K562 treated with DMSO at 1 percent for 48 hours (cell line): Measurements from ENCODE around the gene TP53RK. TPM values are rescaled to one million over a fixed set of nuclear protein-coding genes. Genes with fewer than 3 reads are reported as not detected.

Experiments
- total RNA-seq: library from RNA; unstranded; fragments of 300-600 nt; gene quantifications from 2 replicates; pipeline ENCODE4 v1.2.3, GENCODE V29; 2022; ENCODE audit warnings: low replicate concordance; ENCODE audit errors: extremely low read depth

TP53RK gene
- total RNA-seq: not detected in 2 replicates

DNA sequence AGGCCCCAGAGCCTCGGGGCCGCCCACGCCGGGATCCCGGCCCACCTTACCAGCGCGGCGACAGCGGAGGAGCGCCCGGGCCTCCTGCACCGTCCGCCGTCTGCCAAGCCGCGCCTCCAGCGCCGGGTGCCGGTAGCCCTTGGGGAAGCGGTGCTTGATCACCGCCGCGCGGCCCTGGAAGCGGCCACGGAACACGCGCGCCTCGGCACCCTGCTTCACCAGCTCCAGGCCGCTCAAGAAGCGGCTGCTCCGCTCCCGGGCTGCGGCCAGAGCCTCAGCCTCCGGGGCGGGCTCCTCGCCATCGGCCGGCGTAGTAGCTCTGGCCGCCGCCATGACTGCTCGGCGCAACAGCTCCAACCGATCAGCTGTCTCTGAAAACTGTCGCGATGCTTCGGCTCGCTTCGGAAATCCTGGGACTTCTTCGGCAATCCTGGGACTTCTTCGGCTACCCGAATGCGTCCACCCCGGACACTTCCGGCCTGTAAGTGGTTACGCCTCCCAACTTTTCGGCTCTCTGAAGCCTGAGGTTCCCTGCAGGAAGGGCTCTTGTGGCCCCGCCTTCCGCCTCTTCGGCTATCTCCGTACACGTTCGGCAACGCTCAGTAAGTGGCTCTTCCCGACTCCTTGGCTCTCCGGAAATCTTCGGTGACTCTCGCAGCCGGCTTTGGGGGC, at the start of gene TP53RK:
TSS of gene TP53RK (minus strand) at position 363 of the 672 bp plus-strand sequence. CDS start at position 333, 30 bp downstream.

DNA sequence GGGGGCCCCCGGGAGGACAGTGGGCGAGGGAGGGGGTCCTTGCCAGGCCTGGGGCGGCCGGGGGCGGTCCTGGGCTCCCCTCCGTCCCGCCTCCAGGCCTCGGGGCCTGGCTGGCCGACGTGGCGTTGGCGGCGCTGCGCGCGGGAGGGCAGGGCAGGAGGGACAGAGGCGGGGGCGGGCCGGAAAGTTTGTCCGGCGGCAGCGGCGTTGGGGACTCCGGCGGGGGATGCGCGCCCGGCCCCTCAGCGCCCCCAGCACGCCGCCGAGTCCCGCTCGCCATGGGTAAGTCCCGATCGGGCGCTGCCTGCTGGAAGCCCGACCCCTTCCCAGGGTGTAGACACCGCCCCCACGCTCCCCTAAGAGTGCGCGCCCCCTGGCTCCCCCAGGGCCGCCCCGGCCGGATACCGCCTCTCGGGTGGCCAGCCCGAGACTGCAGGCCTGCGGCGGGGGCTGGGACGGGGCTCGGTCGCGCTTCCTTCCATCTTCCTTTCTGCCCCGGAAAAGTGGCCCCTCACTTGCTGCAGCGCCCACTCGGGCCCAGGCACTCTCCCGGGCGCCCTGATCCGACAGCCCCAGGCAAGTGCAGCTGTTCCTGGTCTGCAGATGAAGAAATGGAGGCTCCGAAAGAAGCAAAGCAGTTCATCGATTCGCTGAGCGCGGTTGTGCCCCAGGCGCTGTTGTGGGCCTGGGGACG, 20.4 kb upstream of the TP53RK start, which contains the start of gene SLC2A10:
TSS of gene SLC2A10 (plus strand) at position 191 of the 694 bp plus-strand sequence. CDS start at position 279, 88 bp downstream.

DNA sequence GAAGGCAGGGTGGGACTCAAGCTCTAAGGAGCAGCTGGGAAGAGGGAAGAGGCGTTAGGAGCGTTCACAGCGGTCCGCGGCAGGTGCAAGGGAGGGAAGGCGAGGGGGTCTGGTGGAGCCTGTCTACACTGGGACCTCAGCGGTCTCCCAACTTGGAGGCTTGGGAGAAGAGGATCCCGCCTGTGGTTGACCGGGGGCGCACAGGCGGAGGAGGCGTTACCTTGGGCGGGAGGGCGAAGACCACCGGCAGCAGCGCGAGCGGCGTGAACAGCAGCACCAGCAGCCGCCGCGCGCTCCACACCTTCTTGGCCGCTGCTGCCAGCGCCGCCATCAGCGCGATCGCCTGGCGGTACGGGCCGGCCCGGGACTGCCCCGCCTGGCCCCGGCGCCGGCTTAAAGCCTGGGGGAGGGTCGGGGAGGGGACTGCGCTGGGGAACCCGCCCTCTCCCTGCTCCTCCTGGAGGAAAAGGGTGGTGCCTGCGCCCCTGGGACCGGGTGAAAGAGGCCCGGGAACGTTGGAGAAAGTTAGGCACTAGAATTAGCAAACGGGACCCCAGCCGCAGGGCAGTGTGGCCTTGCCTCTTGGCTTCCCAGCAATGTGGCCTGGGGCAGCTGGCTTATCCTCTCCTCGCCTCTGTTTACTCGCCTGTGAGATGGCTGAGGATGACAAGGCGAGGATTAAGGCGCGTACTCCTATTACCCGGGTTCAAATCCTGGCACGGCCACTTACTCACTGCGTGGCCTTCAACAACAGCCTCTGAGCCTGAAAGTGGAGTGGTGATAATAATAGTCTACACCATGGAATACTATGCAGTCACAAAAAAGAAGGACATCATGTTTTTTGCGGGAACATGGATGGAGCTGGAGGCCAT, 37.9 kb downstream of the TP53RK start, which contains the start of gene SLC13A3:
TSS of gene SLC13A3 (minus strand) at position 369 of the 872 bp plus-strand sequence. CDS start at position 331, 38 bp downstream.

Other genes with a start within 250 kb of the TP53RK start
- not detected in 2 replicates for gene ZNF334, start 175.9 kb downstream of the TP53RK start, total RNA-seq
- not detected in 2 replicates for gene OCSTAMP, start 138.8 kb downstream of the TP53RK start, total RNA-seq
- gene SLC13A3, start 38.0 kb downstream of the TP53RK start, total RNA-seq: not detected in 2 replicates
- not detected in 2 replicates for gene SLC2A10, start 20.2 kb upstream of the TP53RK start, total RNA-seq
- not detected in 2 replicates for gene EYA2, start 205.4 kb upstream of the TP53RK start, total RNA-seq